Measurements from ENCODE around the gene ENO2.
A peak's percentile ranks its signal among the peaks of the same experiment; 100 is the strongest.

Gene ENO2

GRCh38 chr12:6912164-6912935 lies 2.0 kb upstream of the ENO2 start:
- DNase-seq (ENCODE audit: low read depth in 3 of 3): no peak

DNA sequence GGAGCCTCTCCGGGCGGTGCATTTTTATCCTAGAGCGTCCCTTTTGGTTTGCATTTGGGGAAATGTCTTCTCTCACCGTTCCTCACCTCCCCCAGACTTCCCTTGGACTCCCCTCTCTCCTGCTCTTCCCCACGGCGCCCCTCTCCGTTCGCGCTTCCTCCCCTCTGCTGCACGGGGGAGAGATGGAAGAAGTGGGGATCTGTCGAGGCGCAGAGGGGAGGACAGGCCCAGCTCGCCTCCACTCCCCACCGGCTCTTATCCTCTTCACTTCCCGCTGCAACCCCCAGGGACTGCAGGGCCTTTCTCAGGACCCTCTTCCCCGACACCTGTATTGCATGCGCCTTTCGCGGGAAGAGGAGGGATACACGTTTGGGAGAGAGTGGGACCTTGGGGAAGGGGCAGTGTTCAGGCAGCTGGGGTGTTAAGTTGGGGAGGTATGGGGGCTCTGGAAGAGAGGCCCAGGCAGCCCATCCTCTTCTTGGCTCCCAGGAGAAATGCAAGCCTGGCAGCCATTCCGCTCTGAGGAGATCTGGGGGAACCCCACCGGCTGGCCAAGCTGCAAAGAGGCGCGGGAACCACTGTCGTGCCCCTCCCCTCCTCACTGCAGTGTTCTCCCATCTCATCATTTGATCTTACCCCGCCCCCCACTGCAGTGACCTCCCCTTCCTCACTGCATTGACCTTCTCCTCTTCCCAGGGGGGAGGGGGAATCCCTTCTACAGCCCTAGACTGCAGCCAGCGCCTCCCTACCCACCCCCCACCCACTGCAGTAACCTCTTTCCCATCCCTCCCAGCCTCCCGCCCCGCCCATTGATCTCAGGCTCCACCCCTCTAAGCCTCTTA lies 788 bp downstream of the ENO2 start:
- no peak for DNase-seq (ENCODE audit: low read depth in 3 of 3)

DNA sequence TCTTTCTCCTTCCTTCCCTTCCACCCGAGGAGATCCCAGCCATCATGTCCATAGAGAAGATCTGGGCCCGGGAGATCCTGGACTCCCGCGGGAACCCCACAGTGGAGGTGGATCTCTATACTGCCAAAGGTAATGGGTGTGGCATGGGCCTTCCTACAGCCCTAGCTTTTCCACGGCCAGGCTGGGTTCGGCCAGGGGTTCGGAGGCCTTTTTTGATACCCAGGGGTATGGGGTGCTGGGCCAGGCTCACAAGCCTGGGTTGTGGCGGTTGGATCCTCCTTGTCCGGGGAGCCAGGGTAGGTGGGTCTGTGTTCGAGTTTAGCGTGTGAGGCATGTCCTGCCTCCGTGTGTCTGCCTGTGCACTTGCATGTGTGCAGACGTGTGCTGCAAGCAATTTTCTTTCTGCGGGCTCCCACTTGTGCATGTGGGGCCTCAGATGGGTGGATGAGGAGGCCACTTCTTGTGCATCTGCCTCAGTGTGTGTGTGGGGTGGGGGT lies 1.5 kb downstream of the ENO2 start:
- DNase-seq (ENCODE audit: low read depth in 3 of 3): no peak

DNA sequence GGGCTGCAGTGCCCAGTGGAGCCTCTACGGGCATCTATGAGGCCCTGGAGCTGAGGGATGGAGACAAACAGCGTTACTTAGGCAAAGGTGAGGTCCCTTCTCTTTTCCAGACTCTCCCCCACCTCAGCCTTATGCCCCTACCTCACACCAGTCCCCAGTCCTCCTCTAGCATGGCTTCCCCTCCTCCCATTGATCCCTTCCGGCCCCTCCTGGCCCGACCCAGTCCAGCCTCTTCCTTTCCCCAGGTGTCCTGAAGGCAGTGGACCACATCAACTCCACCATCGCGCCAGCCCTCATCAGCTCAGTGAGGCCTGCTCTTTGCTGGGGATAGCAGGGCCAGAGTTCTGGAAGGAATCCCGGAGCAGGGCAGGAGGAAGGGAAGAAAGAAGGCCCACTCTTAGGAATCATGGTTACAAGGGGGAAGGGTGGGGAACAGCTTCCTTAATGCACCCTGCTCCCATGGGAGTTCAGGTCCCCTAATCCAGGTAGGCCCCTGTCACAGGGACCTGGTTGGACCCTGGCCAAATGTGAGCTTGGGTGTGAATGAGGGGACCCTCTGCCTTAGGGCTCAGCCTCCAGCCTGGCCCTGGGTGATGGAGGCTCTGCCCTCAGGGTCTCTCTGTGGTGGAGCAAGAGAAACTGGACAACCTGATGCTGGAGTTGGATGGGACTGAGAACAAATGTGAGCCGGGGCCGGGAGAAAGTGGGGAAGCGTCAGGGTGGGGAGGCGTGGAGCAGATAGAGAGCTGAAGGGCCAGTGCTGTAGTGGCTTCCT lies 2.2 kb downstream of the ENO2 start:
- no peak for DNase-seq (ENCODE audit: low read depth in 3 of 3)

GRCh38 chr12:6917491-6918231 lies 3.3 kb downstream of the ENO2 start:
- DNase-seq (ENCODE audit: low read depth in 3 of 3): no peak

- no peak for DNase-seq (ENCODE audit: low read depth in 3 of 3)
Measured at GRCh38 chr12:6919588-6919987, 5.2 kb downstream of the ENO2 start.

DNA sequence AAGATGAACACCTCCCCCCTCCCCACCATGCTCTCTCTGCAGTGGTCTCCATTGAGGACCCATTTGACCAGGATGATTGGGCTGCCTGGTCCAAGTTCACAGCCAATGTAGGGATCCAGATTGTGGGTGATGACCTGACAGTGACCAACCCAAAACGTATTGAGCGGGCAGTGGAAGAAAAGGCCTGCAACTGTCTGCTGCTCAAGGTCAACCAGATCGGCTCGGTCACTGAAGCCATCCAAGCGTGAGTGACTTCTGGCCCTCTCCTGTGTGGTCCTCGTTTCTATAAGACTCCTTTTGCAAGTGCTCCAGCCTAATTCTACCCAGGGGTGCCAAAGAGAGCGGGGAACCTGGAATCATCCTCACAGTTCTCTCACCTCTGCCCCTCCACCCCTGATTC lies 7.2 kb downstream of the ENO2 start:
- DNase-seq (ENCODE audit: low read depth in 3 of 3): no peak

GRCh38 chr12:6921996-6922946 lies 7.9 kb downstream of the ENO2 start:
- DNase-seq (ENCODE audit: low read depth in 3 of 3): no peak

DNA sequence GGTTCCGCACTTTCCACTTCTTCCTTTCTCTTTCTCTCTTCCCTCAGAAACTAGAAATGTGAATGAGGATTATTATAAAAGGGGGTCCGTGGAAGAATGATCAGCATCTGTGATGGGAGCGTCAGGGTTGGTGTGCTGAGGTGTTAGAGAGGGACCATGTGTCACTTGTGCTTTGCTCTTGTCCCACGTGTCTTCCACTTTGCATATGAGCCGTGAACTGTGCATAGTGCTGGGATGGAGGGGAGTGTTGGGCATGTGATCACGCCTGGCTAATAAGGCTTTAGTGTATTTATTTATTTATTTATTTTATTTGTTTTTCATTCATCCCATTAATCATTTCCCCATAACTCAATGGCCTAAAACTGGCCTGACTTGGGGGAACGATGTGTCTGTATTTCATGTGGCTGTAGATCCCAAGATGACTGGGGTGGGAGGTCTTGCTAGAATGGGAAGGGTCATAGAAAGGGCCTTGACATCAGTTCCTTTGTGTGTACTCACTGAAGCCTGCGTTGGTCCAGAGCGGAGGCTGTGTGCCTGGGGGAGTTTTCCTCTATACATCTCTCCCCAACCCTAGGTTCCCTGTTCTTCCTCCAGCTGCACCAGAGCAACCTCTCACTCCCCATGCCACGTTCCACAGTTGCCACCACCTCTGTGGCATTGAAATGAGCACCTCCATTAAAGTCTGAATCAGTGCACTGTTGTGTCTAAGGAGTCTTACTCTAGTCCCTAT lies 8.8 kb downstream of the ENO2 start:
- no peak for DNase-seq (ENCODE audit: low read depth in 3 of 3)

GRCh38 chr12:6923851-6924250 lies 9.5 kb downstream of the ENO2 start:
- DNase-seq (ENCODE audit: low read depth in 3 of 3): no peak

GRCh38 chr12:6925239-6925539 lies 10.8 kb downstream of the ENO2 start:
- DNase-seq (ENCODE audit: low read depth in 3 of 3): no peak

DNA sequence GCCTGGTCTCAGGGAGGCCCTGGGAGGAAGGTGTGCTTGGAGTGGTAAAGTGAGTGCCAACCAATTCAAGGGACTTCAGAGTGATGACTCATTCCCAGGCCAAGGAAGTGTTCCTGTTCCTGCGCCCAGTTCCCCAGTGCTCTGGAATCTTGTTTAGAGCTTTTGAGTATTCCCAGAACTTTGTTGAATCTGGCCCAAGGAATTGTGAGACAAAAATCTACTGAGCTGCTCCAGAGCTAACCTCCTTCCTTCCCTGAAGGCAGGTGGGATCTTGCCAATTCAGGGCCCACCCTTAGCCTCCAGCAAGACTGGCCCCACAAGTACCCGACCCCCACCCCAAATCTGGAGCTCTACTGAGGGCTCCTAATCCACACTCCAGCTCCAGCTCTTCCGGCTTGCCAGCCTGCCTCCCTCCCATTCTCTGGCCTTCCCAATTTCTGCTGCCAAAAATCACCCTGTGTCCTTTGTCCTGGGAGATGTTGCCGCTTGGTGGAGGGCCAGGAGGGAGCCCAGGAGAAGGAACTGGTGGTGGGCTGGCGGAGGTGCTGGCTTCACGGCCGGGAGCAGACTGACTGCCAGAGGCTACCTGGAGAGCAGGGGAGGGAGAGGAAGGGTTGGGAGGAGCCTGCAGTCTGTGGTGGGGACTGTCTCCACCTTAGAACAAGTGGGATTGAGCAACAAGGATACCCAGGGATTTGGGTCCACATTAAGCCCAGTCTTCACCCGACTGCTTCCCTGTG lies 11.3 kb downstream of the ENO2 start:
- no peak for DNase-seq (ENCODE audit: low read depth in 3 of 3)

- DNase-seq (ENCODE audit: low read depth in 3 of 3): peak in 1 of 3 experiments; percentile 47
Measured at GRCh38 chr12:6927379-6928021, 13.1 kb downstream of the ENO2 start, which contains the start of gene ATN1. TSS of gene ATN1 (plus strand) at chr12:6927959. CDS start at chr12:6934002, 6,043 bp downstream.

- DNase-seq (ENCODE audit: low read depth in 3 of 3): no peak
Measured at GRCh38 chr12:6928022-6928702, 13.8 kb downstream of the ENO2 start.

GRCh38 chr12:6928703-6929407 lies 14.5 kb downstream of the ENO2 start:
- DNase-seq (ENCODE audit: low read depth in 3 of 3): no peak

DNA sequence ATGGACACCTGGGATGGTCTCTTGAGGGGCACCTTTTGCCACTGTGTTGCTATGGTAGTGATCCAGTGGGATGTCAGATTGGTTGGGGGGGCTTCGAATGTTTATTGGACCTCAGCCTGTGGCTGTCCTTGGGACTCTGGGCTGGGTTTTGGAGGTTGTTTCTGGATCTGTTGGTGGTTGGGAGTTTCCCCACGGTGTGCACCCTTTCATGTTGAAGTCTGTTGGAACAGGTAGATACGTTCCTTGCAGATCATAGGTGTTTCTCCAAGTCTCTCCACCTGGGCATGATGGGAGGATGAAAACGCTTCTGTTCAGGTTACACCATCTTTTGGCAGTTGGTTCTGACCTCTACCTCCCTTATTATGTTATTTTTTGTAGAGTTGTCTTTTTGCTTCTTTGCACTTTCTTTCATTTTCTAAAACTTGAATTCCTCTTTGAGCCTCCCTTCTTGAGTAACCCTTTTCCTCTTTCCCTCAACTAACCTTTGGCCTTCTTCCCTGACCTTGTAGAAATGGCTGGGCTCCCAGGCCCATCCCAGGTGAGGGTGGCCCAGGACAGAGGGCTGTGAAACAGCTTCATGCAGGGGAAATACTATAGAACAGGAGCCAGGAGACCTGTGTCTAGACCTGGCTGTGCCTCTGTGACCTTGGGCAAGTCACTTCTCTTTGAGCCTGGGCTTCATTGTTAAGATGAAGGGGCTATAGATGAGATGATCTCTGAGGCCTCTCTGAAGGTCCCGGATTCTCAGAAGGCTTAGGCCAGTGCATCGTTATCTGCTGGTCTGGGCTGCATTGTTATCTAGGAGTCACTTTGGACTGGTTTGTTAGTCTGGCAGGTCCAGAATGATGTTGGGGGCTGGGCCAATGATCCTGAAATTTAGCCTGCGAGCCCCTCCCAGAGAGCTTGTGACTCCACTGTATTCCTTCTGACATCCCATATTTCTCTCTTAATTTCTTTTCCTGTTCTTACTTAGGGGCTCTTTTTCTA lies 15.4 kb downstream of the ENO2 start:
- DNase-seq (ENCODE audit: low read depth in 3 of 3): no peak
